Pons (tissue), 1 donor: ENCODE measurements around the gene ASPDH.

Experiments
- DNase-seq: peaks from one replicate; pipeline ENCODE4 v3.0.0-alpha.2; 2016; ENCODE audit warnings: low spot score

The ASPDH gene

DNA sequence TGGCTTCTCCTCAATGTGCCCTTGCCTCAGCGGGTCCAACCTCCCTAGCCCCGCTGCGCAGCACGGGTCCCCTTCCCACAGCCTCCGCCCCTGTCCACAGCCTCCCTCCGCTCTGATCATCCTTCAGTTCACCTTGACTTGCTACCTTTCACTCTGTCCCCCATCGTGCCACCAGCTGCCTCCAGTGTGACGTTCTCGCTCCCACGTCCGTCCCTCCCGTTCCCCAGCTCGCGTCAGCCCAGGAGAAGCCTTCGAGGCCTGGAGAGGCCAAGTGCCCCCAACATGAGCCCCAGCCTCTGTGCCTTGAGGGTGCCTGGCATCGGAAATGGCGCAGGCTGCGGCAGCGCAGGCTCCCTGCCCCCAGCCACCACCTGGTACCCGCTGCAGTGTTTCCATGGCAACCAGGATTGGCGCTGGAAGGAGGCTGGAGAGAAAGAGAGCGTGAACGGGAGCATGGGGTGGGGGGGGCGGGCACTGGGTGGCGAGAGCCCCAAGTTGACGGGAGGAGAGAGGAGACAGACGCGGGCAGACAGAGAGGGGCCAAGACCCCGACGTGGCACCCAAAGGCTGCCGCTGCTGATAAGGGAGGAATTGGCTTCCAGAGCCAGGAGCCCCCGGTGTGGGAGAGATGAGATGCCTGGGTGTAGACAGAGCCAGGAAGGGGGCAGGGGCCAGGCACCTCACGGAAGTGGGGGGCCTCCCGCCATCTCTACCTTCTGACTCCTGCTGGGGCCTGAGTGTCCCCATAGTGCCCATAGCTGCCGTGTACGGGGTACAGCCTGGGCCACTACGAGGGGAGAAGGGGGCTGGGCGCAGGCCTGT lies 844 bp upstream of the ASPDH start:
- DNase-seq, result peak; percentile 81

DNA sequence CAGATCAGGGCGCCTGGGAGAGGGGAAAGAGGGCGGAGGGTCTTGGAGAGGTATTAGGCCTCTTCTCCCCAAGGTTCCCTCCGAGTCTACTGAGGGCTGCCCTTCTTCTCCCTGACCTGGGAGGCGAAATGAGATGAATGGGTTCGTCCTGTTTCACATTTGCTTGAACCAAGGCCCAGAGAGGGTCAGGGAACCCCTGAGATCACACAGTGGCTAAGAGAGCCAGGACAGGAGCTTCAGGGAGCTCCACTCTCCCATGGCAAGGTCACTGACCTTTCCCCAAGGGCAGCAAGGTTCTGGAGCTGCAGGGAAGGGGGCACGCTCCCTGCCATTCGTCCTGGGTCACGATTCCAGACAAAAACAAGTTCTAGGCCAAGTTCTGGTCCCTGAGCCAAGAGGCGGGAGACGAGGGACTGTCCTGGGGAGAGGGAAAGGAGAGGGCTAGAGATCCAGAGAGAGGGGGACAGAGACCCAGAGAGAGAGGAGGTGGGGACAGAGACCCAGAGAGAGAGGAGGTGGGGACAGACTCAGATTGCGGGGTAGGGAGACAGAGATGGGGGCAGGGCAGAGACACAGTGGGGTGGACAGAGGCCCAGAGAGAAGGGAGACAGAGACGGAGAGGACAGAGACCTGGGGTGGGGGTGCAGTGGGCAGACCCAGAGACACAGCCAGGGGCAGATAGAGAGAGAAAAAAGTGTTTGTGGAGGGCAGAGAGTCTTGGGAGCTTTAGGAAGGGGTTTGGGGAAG lies 541 bp downstream of the ASPDH start:
- DNase-seq, result no peak

DNA sequence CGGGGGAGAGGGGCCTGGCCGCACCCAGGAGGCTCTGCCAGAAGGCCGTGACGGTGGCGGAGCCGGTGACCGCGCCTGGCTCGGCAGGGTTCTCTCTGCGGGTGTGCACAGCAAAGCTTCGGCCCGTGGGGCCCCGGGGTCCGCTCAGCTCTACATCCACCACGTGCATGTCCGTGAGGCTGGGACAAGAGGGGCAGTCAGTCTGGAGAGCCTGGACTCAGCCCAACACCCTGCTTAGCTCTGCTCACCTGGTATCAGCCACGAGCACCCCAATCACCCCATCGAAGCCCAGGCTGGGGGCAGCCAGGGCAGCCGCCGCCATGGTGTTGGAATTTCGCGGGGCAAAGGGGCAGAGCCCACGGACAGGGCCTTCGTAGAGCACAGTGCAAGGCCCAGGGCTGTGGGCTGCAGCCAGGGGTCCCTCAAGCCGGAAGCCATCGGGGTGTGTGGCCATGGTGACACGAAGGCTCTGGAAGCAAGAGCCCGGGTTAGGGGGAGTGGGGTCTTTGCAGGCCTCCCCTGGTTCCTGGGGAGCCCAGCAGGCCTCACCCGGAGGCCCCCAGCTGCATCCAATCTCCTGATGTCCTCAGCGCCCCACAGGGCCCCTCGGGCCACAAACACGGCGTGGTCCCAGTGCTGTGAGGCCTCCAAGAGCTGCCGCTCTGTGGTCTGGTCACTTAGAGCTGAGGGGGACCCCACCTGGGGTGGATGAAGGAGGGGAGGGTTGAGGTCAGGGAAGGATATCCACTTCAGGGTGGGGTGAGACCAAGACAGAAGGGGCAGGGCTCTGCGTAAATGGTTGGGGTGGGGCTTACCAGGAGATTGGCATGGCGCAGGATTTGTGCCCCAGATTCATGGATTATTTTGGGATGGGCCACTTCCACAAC lies 1.4 kb downstream of the ASPDH start:
- no peak for DNase-seq

DNA sequence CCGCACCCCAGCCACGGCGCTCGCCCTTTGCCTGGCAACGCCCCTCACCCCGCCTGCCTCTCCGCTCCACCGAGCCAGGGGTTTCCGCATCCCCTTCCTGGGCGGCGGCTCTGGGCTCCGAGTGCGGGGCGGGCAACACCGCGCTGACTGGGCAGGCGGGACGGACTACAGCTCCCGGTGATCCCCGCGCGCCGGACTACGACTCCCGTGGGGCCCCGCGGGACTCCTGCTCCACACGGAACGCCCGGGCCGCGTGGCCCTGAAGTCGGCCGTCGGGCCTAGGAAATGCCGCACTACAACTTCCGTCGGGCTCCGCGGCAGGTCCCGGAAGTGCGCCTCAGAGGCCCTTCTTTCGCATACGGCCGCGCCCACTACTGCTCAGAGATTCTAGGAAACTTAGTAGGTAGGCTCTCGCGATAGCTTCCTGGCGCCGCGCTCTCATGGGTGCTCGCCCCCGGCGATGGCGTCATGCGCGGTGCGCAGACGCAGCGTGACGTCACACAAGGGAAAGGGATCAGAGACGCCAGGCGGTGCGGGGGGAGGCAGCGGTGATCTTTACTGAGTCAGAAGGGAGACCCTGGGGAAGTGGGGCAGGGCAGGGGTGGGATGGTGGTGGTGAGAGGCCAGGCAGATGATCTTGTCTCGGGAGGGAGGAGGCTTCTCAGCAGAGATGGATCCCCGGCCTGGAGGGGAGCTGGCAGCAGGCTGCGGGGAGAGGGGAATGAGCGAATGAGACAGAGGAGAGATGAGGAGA lies 2.5 kb downstream of the ASPDH start, which contains the start of gene JOSD2:
JOSD2 (minus strand) TSS at position 123 of the 754 bp plus-strand sequence. CDS start 760 bp downstream, outside the sequence.
- peak; percentile 97 for DNase-seq

DNA sequence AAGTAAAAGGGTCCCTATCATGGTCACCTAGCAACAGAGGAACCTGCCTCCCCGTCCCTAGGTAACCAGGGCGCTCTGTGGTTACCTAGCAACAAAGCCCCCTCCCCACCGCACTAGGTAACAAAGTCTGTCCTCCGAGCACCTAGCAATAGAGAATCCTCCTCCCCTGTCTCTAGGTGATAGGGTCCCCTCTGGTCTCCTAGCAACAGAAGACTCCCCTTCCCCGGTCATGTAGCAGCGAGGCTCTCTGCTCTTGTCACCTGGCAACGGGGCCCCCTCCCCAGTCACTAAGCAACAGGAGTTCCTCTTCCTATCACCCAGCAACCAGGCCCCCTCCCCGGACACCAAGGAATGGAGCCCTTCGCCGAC lies 3.0 kb downstream of the ASPDH start:
- DNase-seq, result peak; percentile 77

DNA sequence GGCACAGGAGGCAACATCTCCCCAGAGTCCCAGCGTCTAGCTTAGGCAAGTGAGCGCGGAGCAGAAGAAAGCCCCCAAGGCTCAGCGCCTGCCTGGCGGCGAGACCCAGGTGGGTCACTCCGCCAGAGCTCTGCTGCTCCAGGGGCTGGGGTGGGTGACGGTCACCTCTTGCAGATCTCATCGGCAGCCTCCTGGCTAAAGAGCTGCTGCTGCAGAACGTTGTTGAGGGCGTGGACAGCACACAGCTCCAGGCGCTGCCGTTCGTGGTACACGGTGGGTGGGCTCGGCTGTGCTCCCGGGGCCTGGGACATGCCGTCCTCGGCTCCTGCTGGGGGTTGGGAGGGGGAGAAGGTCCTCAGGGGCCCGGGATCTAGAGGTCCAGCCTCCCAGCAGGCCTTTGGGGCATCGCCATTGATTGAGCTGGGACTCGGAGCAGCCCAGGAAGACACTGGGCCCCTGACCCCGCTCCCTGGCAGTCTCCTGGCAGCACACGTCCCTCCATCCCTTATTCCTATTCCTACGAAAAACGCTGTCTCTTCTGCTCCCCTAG lies 3.5 kb downstream of the ASPDH start:
- no peak for DNase-seq

DNA sequence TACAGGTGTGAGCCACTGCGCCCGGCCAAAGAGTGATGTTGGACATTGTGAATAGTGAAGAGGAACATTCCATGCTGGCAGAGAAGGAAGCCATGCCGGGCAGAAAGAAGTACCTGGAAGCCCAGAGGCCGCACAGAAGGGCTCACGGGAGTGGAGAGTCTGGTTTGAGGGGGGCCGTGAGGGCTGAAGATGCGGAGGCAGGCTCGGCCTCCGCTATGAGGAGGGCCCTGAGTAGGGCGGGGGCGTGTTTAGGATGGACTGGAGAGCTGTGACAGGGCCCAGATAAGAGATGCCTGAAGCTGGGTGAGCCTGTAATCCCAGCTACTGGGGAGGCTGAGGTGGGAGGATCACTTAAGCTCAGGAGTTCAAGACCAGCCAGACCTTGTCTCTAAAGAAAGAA lies 4.3 kb downstream of the ASPDH start:
- no peak for DNase-seq

DNA sequence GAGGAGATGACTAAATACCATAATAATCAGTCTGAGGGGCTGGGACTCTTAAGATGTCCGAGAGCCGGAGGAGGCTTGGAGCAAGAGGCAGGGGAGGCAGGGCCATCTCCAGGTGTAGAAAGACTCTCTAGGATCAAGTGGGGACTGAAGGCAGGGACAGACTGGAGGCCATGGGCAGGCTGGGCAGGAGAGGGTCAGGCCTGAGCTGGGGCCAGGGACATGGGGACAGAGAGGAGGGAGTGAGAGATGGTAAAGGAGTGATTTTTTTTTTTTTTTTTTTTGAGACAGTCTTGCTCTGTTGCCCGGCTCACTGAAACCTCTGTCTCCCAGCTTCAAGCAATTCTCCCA lies 4.9 kb downstream of the ASPDH start:
- no peak for DNase-seq

DNA sequence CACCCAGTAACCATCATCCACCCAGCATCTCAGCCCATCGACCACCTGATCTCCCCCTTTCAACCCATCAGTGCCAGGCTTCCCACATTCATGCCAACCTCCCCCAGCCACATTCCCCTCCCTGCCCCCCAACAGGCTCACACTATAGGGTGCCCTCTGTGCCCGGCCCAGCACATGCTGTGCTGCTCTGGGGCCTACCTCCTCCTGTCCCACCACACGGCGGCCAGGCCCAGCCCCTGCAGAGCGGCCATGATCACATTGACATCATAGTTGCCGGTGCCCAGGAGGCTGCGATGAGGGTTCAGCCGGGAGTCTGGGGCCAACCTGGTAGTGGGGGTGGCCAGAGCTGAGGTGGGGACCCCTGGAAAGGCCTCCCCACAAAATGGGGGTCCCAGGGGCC lies 6.3 kb downstream of the ASPDH start:
- no peak for DNase-seq

DNA sequence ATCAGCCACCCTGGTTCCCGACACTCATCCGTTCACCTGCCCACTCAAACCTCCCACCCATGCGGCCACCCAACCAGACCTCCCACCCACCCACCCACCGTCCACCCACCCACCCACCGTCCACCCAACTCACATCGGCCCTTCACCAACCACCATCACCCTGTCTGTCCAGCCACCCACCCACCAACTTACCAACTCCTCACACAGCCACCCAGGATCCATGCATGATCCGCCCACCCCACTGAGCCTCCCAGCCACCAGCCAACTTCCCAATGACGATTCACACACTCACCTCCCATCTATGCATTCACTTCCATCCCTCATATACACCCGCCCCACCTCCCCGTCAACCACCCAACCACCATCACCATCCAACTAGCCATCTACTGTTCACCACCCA lies 7.0 kb downstream of the ASPDH start:
- DNase-seq, result no peak

DNA sequence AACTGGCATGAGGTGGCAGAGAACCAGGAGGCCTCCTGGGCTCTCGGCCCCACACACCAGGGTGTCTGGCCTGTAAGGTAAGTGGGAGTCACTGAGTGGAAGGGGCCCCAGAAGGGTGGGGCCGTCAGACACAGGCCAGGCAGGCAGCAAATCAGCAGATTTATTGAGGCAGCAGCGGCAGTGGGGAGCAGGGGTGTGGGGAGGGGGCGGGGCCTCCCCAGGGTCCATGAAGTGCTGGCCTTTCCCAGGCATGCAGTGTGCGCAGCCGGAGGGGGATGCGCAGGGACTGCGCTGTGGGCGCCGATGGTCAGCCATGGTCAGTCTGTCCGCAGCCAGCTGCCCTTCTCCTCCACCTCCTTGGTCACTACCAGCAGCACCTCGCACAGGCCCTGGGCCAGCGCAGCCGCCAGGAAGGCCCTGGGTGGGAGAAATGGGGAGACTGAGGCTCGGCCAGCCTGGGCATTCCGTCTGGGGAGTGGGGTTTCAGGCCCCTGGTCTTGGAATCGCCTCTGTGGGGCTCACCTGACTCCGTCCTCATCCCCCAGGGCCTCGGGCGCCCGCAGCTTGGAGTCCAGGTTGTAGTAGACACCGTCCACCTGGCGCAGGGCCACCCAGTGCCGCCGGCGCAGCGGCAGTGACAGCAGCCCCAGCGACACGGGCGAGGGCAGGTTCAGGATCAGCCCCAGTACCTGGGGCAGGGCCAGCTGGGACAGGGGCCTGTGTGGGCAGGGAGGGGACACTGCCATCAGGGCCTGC lies 7.7 kb downstream of the ASPDH start:
- DNase-seq, result no peak

DNA sequence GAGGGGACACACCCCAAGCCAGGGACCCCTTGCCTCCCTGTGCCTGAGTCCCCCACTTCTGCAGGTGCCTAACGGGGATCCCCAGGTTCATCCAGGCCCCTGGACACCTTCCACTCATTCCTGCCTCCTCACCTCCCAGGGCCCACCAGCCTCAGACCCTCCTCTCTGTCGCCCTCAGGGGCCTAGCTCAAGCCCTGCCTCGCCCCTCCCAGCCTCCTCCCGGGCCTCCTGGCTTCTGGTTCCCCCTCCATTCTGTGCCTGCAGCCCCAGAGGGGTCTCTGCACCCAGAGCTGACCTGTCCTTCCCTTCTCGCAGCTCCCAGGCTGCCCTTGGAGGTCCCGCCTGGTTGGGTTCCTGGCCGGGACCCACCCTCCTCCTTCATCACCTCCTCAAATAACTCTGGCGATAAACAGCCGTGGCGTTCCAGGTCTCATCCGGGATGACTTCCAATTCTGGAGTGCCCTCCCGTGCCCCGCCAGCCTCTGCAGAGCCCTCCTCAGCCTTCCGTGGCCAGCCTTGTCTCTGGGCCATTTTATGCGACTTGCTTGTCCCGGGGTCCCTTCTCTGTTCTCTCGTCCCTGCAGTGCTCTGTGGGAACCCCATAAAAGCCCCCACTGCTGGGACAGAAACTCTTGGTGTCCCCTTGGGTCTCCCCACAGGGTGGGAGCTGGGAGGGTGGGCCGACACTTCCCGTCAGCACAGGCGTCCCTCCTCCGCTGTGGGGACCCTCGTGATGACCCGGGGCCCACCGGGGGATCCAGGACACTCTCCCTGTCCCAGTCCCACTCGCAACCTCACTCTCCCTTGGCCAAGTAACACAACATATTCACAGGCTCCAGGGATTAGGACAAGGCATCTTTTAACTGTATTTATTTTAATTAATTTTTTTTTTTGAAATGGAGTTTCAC lies 11.9 kb downstream of the ASPDH start:
- DNase-seq, result no peak

DNA sequence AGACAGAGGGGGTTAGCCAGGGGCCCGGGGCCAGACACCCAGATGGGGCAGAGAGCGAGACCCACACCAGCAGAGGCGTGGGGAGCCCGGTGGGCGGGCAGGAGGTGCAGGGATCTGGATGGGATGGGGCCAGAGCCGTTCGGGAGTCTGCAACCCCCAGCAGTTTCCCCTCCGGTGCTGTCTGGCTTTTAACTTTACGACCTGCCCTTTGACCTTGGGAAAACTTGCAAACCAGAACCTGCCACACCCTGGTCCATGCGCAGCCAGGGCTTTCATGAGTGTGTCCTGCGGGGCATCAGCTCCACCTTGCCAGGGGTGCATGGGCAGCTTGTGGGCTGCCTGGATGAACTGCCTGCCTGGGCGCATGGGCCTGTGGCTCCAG lies 12.5 kb downstream of the ASPDH start:
- DNase-seq, result no peak

DNA sequence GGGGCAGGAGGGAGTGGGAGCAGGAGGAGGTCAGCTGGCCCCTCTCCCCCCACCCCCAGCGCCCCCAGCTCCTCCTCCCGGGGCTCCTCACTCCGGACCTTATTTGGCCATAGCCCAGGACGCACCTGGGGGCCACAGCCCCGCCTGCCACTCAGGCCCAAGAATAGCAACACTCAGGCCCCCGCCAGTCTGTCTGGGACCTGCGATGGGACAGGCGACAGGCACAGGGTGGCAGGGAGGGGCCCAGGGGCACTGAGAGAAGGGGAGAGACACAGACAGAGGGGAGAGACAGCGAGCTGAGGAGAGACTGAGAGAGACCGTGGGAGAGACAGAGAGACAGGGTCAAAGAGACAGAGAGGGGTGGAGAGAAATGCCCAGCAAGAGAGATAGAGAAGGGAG lies 13.0 kb downstream of the ASPDH start:
- no peak for DNase-seq

DNA sequence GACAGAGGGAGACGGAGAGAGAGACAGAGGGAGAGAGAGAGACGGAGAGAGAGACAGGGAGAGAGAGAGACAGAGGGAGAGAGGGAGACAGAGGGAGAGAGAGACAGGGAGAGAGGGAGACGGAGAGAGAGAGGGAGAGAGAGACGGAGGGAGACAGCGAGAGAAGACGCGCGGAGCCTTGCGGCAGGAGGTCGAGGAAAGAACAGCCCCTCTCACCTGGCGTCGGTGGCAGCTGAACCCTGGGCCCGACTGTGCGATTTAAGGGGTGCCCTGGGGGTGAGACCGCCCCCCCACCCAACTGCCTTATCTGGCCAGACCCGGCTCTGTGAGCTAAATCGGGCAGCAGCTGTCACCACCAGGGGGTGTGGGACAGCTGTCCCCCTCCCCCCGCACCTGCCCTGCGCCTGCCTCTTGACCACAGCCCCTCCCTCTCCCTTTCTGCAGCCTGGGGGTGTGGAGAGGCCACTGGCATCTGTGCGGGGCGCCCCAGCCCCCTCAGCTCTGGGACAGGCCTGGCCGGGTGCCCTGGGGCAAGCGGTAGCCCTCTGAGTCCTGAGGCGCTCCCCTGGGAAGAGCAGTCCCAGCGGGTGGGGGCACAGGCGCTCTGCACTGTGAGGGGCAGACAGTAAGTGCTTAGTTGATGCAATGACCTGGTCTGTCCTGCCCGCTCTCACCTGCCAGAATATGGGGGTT lies 13.5 kb downstream of the ASPDH start:
- no peak for DNase-seq

DNA sequence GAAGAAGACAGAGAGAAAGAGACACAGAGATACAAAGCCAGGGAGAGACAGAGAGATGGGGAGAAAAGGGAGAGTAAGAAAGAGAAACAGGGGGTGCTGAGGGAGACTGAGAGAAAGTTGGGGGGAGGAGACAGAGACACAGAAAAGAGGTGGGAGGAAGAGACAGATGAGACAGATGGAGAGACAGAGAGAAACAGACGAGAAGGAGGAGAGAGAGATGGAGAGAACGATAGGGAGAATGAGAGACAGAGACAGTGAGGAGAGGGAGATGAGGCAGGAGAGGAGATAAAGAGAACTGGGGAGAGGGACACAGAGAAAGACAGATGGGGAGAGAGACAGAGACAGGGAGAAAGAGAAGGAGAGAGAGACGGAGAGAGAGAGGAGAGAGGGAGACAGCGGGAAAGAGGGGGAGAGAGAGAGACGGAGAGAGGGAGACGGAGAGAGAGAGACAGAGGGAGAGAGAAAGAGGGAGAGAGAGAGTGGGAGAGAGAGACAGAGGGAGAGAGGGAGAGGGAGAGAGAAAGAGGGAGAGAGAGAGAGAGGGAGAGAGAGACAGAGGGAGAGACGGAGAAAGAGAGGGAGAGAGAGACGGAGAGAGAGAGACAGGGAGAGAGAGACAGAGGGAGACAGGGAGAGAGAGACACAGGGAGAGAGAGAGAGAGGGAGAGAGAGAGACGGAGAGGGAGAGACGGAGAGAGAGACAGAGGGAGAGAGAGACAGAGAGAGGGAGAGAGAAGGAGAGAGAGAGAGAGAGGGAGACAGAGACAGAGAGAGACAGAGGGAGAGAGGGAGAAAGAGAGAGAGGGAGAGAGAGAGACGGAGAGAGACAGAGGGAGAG lies 15.3 kb downstream of the ASPDH start:
- no peak for DNase-seq

DNA sequence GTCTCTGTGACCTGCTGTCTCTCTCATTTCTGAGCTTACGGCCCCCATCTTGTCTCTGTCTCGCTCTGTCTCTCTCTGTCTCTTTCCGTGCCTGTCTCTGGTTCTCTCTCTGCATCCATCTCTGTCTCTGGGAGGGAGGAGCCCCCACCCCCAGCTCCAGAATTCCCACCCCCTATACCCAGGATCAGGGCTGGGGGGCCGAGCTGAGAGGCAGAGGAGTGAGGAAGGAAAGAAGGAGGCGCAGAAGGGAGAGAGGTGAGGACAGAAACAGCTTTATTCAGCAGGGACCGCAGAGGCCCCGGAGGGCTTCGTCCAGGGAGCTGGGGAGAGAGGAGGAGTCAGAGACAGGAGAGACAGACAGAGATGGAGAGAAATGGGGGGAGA lies 16.7 kb downstream of the ASPDH start:
- DNase-seq, result no peak
